Progenitor cell of endocrine pancreas (in vitro differentiated cells): ENCODE results near the gene INO80B. TPM values are rescaled to one million over a fixed set of nuclear protein-coding genes. Genes with fewer than 3 reads are reported as not detected.
A peak's percentile ranks its signal among the peaks of the same experiment; 100 is the strongest.
"Not testable (repeated sequence)": the region's sequence is repeated elsewhere in the genome, so short reads cannot be mapped to it uniquely, and the experiment has no call there.

Source experiments
- DNase-seq: peaks from one replicate; pipeline ENCODE4 v3.0.0; 2021; ENCODE audit warnings: low spot score; ENCODE audit not compliant: unreplicated experiment
- H3K27ac Mint-ChIP-seq: 2 replicates; pipeline ENCODE4 v1.8.0; 2021; ENCODE audit warnings: mild to moderate bottlenecking, moderate library complexity, mixed read lengths
- H3K27me3 Mint-ChIP-seq: 2 replicates; pipeline ENCODE4 v1.8.0; 2021; ENCODE audit warnings: mixed read lengths
- H3K36me3 Mint-ChIP-seq: 2 replicates; pipeline ENCODE4 v1.8.0; 2022; ENCODE audit warnings: mixed read lengths; ENCODE audit not compliant: insufficient read depth
- H3K4me1 Mint-ChIP-seq: 2 replicates; pipeline ENCODE4 v1.8.0; 2021; ENCODE audit warnings: low read depth, mixed read lengths
- H3K4me3 Mint-ChIP-seq: 2 replicates; pipeline ENCODE4 v1.8.0; 2021; ENCODE audit warnings: low read depth, mild to moderate bottlenecking, moderate library complexity, mixed read lengths
- H3K9me3 Mint-ChIP-seq: 2 replicates; pipeline ENCODE4 v1.8.0; 2021; ENCODE audit warnings: low read depth, mixed read lengths
- total RNA-seq: library from RNA; stranded (reverse); gene quantifications from 2 replicates; pipeline ENCODE4 v1.2.1, GENCODE V29; 2021
- TF ChIP-seq, protein P1 (sequence below): fragments of 200-600 bp; sonication (generic); IDR thresholded peaks from one replicate; pipeline ENCODE4 v1.5.0; 2021; ENCODE audit warnings: antibody characterized with exemption, mild to moderate bottlenecking; ENCODE audit not compliant: unreplicated experiment

Gene INO80B
- total RNA-seq, 1 donor from 2014 or later: 46.8 TPM

DNA sequence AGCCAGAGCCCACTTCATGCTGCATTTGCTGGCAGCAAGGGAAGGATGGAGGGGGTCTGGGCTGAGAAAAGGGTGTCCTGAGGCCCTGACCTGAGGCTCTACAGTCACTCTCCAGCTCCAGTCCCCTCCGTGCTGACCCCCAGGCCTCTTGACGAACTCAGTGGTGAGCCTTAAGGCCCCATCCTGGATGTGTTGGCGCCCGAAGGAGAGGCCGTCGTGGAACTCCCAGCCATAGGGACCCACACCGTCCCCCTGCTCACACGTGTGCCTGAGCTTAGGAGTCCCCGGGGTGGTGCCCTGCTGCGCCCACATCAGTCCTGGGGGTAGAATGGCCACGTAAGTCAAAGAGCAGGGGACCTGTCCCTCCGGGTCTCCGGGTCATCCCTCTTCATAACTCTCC lies 9.5 kb downstream of the INO80B start:
- peaks cover 15% of the 10 kb centered on the region for H3K4me1 Mint-ChIP-seq
- TF ChIP-seq, protein P1, sequence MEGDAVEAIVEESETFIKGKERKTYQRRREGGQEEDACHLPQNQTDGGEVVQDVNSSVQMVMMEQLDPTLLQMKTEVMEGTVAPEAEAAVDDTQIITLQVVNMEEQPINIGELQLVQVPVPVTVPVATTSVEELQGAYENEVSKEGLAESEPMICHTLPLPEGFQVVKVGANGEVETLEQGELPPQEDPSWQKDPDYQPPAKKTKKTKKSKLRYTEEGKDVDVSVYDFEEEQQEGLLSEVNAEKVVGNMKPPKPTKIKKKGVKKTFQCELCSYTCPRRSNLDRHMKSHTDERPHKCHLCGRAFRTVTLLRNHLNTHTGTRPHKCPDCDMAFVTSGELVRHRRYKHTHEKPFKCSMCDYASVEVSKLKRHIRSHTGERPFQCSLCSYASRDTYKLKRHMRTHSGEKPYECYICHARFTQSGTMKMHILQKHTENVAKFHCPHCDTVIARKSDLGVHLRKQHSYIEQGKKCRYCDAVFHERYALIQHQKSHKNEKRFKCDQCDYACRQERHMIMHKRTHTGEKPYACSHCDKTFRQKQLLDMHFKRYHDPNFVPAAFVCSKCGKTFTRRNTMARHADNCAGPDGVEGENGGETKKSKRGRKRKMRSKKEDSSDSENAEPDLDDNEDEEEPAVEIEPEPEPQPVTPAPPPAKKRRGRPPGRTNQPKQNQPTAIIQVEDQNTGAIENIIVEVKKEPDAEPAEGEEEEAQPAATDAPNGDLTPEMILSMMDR: no peak
- peaks cover 1% of the 10 kb centered on the region for H3K36me3 Mint-ChIP-seq
- DNase-seq: no peak
- no peaks in the 10 kb centered on the region for H3K27me3 Mint-ChIP-seq
- H3K4me3 Mint-ChIP-seq: peak overlapping the region; percentile 98
- H3K27ac Mint-ChIP-seq: peak overlapping the region; percentile 33
- no peaks in the 10 kb centered on the region for H3K9me3 Mint-ChIP-seq

DNA sequence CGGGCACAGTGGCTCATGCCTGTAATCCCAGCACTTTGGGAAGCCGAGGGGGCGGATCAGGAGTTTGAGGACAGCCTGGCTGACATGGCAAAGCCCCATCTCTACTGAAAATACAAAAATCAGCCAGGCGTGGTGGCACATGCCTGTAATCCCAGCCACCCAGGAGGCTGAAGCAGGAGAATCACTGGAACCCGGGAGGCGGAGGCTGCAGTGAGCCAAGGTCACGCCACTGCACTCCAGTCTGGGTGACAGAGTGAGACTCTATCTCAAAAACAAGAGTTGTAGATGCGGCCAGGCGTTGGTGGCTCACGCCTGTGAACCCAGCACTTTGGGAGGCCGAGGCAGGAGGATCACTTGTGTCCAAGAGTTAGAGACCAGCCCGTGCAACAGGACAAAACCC lies 15.9 kb downstream of the INO80B start:
- not testable (repeated sequence) for DNase-seq, H3K9me3 Mint-ChIP-seq, H3K36me3 Mint-ChIP-seq, H3K27ac Mint-ChIP-seq, H3K27me3 Mint-ChIP-seq
- peak overlapping the region; percentile 61 for H3K4me3 Mint-ChIP-seq
- H3K4me1 Mint-ChIP-seq: peaks cover 17% of the 10 kb centered on the region

DNA sequence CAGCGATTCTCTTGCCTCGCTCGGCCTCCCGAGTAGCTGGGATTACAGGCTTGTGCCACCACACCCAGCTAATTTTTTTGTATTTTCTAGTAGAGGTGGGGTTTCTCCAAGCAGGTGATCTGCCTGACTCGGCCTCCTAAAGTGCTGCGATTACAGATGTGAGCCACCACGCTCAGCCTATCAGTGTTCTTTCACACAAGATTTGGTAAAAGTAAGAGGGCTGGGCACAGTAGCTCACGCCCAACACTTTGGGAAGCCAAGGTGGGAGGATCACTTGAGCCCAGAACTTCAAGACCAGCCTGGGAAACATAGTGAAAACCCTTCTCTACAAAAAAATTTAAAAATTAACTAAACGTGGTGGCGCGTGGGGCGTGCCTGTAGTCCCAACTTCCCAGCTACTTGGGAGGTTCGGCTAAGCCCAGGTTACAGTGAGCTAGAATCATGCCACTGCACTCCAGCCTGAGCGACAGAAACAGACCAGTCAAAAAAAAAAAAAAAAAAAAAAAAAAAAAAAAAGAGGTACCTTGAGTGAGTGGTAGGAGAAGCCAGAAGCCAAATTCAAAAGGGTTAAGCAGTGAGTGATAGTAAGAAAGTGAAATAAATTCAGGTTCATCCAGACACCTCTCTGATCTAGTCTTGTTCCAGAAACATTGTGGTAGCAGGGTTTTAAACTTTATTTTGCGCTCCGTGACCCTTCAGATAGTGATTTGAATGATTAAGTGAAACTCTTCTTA lies 16.6 kb downstream of the INO80B start:
- Mint-ChIP-seq H3K4me3 (peak overlapping the region; percentile 86), H3K27ac (peak overlapping the region; percentile 98), H3K4me1 (peaks cover 14% of the 10 kb centered on the region), H3K27me3 (no peaks in the 10 kb centered on the region), H3K9me3 (no peaks in the 10 kb centered on the region), H3K36me3 (peaks cover 5% of the 10 kb centered on the region)
- TF ChIP-seq, protein P1: no peak
- DNase-seq: no peak

DNA sequence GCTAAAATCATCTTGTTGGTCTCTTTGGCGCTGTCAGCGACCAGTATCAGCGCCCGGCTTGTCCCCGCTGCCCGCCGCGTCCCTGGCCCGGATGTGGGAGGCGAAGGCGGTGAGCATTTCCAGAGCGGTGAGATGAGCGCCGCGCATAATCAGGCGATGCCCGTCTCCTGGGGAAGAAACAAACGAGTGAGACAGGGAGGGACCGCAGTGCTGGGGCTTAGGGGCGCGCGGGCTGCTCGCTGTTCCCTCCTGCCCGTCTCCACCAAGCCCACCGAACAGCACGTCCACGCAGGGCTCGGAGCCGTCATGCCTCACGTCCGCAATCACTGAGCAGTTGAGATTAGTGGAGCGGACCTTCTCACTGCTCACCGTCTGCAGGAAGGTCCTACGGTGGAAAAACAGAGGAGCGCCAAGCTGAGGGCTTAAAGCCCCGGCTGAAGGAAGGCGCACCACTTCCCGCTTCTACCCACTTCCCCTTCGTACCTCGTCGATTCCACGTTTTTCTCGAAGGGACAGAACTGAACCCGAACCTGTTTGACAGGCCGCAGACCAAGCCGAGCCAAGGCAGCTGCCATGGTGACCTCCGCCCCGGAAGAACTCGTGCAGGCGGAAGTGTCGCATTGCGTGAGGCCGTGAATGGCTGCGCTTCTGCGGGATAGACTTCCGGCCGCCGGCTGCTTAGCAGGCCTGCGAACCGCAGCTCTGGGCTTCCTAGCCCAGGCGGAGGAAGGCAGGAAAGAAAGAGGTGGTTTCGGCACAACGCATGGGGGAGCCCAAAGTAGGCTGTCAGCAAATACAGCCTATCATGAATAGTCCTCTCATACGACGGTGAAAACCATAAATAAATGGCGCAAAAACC lies 17.4 kb downstream of the INO80B start, which contains the start of gene MRPL53:
Gene MRPL53 (minus strand): TSS at position 595 of the 859 bp plus-strand sequence. CDS start 20 bp downstream, at position 575.
- H3K27me3 Mint-ChIP-seq: no peaks in the 10 kb centered on the region
- H3K4me3 Mint-ChIP-seq: peak within 1 kb of the TSS; percentile 86
- H3K27ac Mint-ChIP-seq: peak within 1 kb of the TSS; percentile 98
- H3K4me1 Mint-ChIP-seq: peaks cover 14% of the 10 kb centered on the region
- H3K9me3 Mint-ChIP-seq: no peaks in the 10 kb centered on the region
- DNase-seq: peak; percentile 88
- peaks cover 5% of the 10 kb centered on the region for H3K36me3 Mint-ChIP-seq
- TF ChIP-seq, protein P1: no peak

DNA sequence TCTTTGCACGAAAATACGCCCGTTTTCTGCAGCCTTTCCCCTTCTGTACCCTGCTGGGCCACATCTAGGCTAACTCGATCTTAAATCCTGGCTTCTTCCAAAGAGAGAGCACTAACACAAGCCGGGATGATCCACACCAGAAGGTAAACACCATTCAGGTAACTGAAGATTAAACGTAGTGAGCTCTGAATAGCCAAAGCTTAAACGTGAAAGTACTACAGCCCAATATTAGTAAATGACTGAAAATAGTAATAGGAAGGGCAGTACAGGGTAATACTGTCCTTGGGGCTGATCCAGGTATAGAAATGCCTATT lies 18.0 kb downstream of the INO80B start:
- Mint-ChIP-seq H3K9me3 (no peaks in the 10 kb centered on the region), H3K4me1 (peaks cover 14% of the 10 kb centered on the region), H3K4me3 (peak overlapping the region; percentile 86), H3K36me3 (peaks cover 5% of the 10 kb centered on the region), H3K27ac (peak overlapping the region; percentile 98), H3K27me3 (no peaks in the 10 kb centered on the region)
- TF ChIP-seq, protein P1: no peak
- DNase-seq: no peak
